BE2C (cell line): ENCODE results near the gene ANKRD44.

ENCODE experiments used
- DNase-seq: peaks from one replicate; pipeline ENCODE4 v3.0.0-alpha.2; 2020
- H3K27me3 ChIP-seq: fragments of 250-450 bp; sonication (Bioruptor Pico); 2 replicates; pipeline ENCODE4 v1.5.1; 2020; ENCODE audit warnings: mild to moderate bottlenecking
- H3K36me3 ChIP-seq: fragments of 250-450 bp; sonication (Bioruptor Pico); 2 replicates; pipeline ENCODE4 v1.5.1; 2020; ENCODE audit warnings: mild to moderate bottlenecking
- H3K4me1 ChIP-seq: fragments of 250-450 bp; sonication (Bioruptor Pico); 2 replicates; pipeline ENCODE4 v1.5.1; 2020
- H3K4me3 ChIP-seq: 2 replicates; pipeline ENCODE4 v1.5.1; 2011; ENCODE audit warnings: low read depth, low read length
- H3K9me3 ChIP-seq: fragments of 250-450 bp; sonication (Bioruptor Pico); 2 replicates; pipeline ENCODE4 v1.5.1; 2020
- CTCF ChIP-seq: IDR thresholded peaks from 2 replicates; pipeline ENCODE4 v1.5.1; 2012; ENCODE audit warnings: mild to moderate bottlenecking, low read depth, low read length

ANKRD44 gene

GRCh38 chr2:197324801-197325200 lies 14.2 kb upstream of the ANKRD44 start:
- no peak for TF ChIP-seq CTCF
- H3K4me1 ChIP-seq = no peaks in the 10 kb centered on the region
- H3K27me3 ChIP-seq = no peaks in the 10 kb centered on the region
- H3K36me3 ChIP-seq = no peaks in the 10 kb centered on the region
- H3K9me3 ChIP-seq = no peaks in the 10 kb centered on the region
- no peak overlapping the region for H3K4me3 ChIP-seq
- DNase-seq = no peak

- no peak for TF ChIP-seq CTCF
- no peak for DNase-seq
- Histone ChIP-seq H3K4me3 (no peak overlapping the region), H3K4me1 (no peaks in the 10 kb centered on the region), H3K27me3 (no peaks in the 10 kb centered on the region), H3K9me3 (no peaks in the 10 kb centered on the region), H3K36me3 (no peaks in the 10 kb centered on the region)
These were observed 12.4 kb upstream of the ANKRD44 start for GRCh38 chr2:197322724-197323720.

GRCh38 chr2:197322143-197322542 lies 11.6 kb upstream of the ANKRD44 start:
- TF ChIP-seq CTCF = no peak
- DNase-seq = no peak
- no peaks in the 10 kb centered on the region for H3K27me3 ChIP-seq

GRCh38 chr2:197315371-197315770 lies 4.8 kb upstream of the ANKRD44 start:
- no peak for TF ChIP-seq CTCF

More at GRCh38 chr2:197322143-197322542, 11.6 kb upstream of the ANKRD44 start:
- Histone ChIP-seq H3K4me3 (no peak overlapping the region), H3K4me1 (no peaks in the 10 kb centered on the region), H3K36me3 (no peaks in the 10 kb centered on the region), H3K9me3 (no peaks in the 10 kb centered on the region)

GRCh38 chr2:197312186-197312585 lies 1.6 kb upstream of the ANKRD44 start:
- no peaks in the 10 kb centered on the region for H3K27me3 ChIP-seq
- H3K4me1 ChIP-seq = peaks cover 10% of the 10 kb centered on the region
- TF ChIP-seq CTCF = no peak
- H3K9me3 ChIP-seq = no peaks in the 10 kb centered on the region
- H3K36me3 ChIP-seq = no peaks in the 10 kb centered on the region
- no peak for DNase-seq
- no peak overlapping the region for H3K4me3 ChIP-seq

More at GRCh38 chr2:197315371-197315770, 4.8 kb upstream of the ANKRD44 start:
- DNase-seq = no peak
- peaks cover 10% of the 10 kb centered on the region for H3K4me1 ChIP-seq
- no peaks in the 10 kb centered on the region for H3K36me3 ChIP-seq
- no peak overlapping the region for H3K4me3 ChIP-seq
- no peaks in the 10 kb centered on the region for H3K27me3 ChIP-seq
- no peaks in the 10 kb centered on the region for H3K9me3 ChIP-seq
